Measurements from ENCODE around the gene FOXP2.

GRCh38 chr7:114405427-114405826 lies 9.2 kb upstream of the FOXP2 start:
- TF ChIP-seq ZKSCAN3 (CRISPR knock-in tag; IDR thresholded peaks at IDR 0.05) (no peak), BRCA1 (IDR thresholded peaks at IDR 0.05) (no peak), BRCA1 (CRISPR knock-in tag; IDR thresholded peaks at IDR 0.05) (no peak), ZNF239 (CRISPR knock-in tag; IDR thresholded peaks at IDR 0.05) (no peak)
